IMR-90 (cell line): Measurements from ENCODE around the gene ACOX2. TPM values are rescaled to one million over a fixed set of nuclear protein-coding genes. Genes with fewer than 3 reads are reported as not detected.

Experiments
- ATAC-seq: fragments of 200-7000 bp; cut with Tn5 transposase; 2 replicates; pipeline ENCODE4 v1.9.1; 2020; ENCODE audit warnings: low read depth, mild to moderate bottlenecking, moderate library complexity
- BruUV-seq: library from RNA; stranded (reverse); fragments of 400-500 nt; replicated peaks from 2 replicates; lab custom pipeline; 2021; lab: Mats Ljungman, UMichigan
- CTCF ChIA-PET: fragments of 300-600 bp; formaldehyde crosslinking; extraction: SDS; loops from one replicate; lab custom pipeline; 2021; ENCODE audit warnings: antibody characterized with exemption; lab: Yijun Ruan, JAX
- POLR2A ChIA-PET: fragments of 300-600 bp; sonication (Branson Sonifier 250); formaldehyde crosslinking; loops from one replicate; lab custom pipeline; 2022; ENCODE audit warnings: antibody characterized with exemption; ENCODE audit not compliant: unreplicated experiment; lab: Charles Lee
- DNase-seq: peaks from one replicate; pipeline ENCODE4 v3.0.0; 2013
- H2AFZ ChIP-seq: replicated peaks from 2 replicates; pipeline ENCODE3; 2013; ENCODE audit warnings: low read length, mild to moderate bottlenecking; ENCODE audit not compliant: poor library complexity
- H2AK5ac ChIP-seq: 2 replicates; pipeline ENCODE4 v1.6.1; 2013; ENCODE audit warnings: low read depth, low read length, inconsistent platforms
- H2AK9ac ChIP-seq: replicated peaks from 2 replicates; pipeline ENCODE3; 2013; ENCODE audit warnings: mild to moderate bottlenecking, low read depth, low read length, moderate library complexity; ENCODE audit not compliant: poor library complexity
- H2BK120ac ChIP-seq: 2 replicates; pipeline ENCODE4 v1.6.1; 2013; ENCODE audit warnings: low read depth, low read length, inconsistent platforms
- H2BK15ac ChIP-seq: 3 replicates; pipeline ENCODE4 v1.6.1; 2013; ENCODE audit warnings: low read depth, low read length, inconsistent platforms
- H2BK20ac ChIP-seq: 2 replicates; pipeline ENCODE4 v1.6.1; 2013; ENCODE audit warnings: low read depth, mild to moderate bottlenecking, inconsistent platforms, low read length, moderate library complexity
- H2BK5ac ChIP-seq: 2 replicates; pipeline ENCODE4 v1.6.1; 2013; ENCODE audit warnings: mild to moderate bottlenecking, low read depth, low read length, inconsistent platforms; ENCODE audit not compliant: poor library complexity, severe bottlenecking
- H3K14ac ChIP-seq: replicated peaks from 2 replicates; pipeline ENCODE4 v1.6.1; 2013; ENCODE audit warnings: low read depth, low read length, inconsistent platforms
- H3K18ac ChIP-seq: 2 replicates; pipeline ENCODE4 v1.6.1; 2013; ENCODE audit warnings: low read depth, low read length, control low read depth
- H3K23ac ChIP-seq: 2 replicates; pipeline ENCODE4 v1.6.1; 2013; ENCODE audit warnings: low read depth, low read length, inconsistent platforms
- H3K27ac ChIP-seq: 2 replicates; pipeline ENCODE4 v1.5.1; 2013; ENCODE audit warnings: mild to moderate bottlenecking, control low read depth, low read length; ENCODE audit not compliant: insufficient read depth
- H3K27me3 ChIP-seq: 2 replicates; pipeline ENCODE4 v1.6.1; 2013; ENCODE audit warnings: low read length; ENCODE audit not compliant: control insufficient read depth, insufficient read depth
- H3K36me3 ChIP-seq: 2 replicates; pipeline ENCODE4 v1.6.1; 2013; ENCODE audit warnings: low read length, mixed read lengths; ENCODE audit not compliant: control insufficient read depth, insufficient read depth
- H3K4ac ChIP-seq: 2 replicates; pipeline ENCODE4 v1.6.1; 2013; ENCODE audit warnings: low read depth, low read length, inconsistent platforms
- H3K4me1 ChIP-seq: 2 replicates; pipeline ENCODE4 v1.6.1; 2013; ENCODE audit warnings: low read length, mixed read lengths; ENCODE audit not compliant: control insufficient read depth, insufficient read depth
- H3K4me2 ChIP-seq: 2 replicates; pipeline ENCODE4 v1.6.1; 2013; ENCODE audit warnings: low read depth, mild to moderate bottlenecking, control low read depth, low read length, moderate library complexity
- H3K4me3 ChIP-seq: 2 replicates; pipeline ENCODE4 v1.5.1; 2013; ENCODE audit warnings: low read depth, mild to moderate bottlenecking, control low read depth, low read length, moderate library complexity; ENCODE audit not compliant: insufficient read depth
- H3K56ac ChIP-seq: 2 replicates; pipeline ENCODE4 v1.6.1; 2013; ENCODE audit warnings: low read length, inconsistent platforms; ENCODE audit not compliant: insufficient read depth; ENCODE audit errors: extremely low read depth
- H3K79me1 ChIP-seq, 2 experiments: 2 replicates each; pipeline ENCODE4 v1.6.1; 2013; ENCODE audit warnings: low read length in 2 of 2, inconsistent platforms in 1 of 2, low read depth in 1 of 2
- H3K9ac ChIP-seq: 2 replicates; pipeline ENCODE4 v1.6.1; 2013; ENCODE audit warnings: low read depth, low read length, control low read depth
- H3K9me1 ChIP-seq: 2 replicates; pipeline ENCODE4 v1.6.1; 2013; ENCODE audit warnings: low read length, inconsistent platforms; ENCODE audit not compliant: insufficient read depth
- H3K9me3 ChIP-seq: 2 replicates; pipeline ENCODE4 v1.6.1; 2013; ENCODE audit warnings: low read length; ENCODE audit not compliant: control insufficient read depth, insufficient read depth
- H4K20me1 ChIP-seq: 2 replicates; pipeline ENCODE4 v1.6.1; 2013; ENCODE audit warnings: low read length, inconsistent platforms; ENCODE audit not compliant: insufficient read depth
- H4K5ac ChIP-seq: 2 replicates; pipeline ENCODE4 v1.6.1; 2013; ENCODE audit warnings: mild to moderate bottlenecking, low read depth, low read length, control low read depth
- H4K8ac ChIP-seq, 2 experiments: 2 replicates each; pipeline ENCODE4 v1.6.1; 2013; ENCODE audit warnings: low read depth in 2 of 2, low read length in 2 of 2, control low read depth in 1 of 2, inconsistent platforms in 1 of 2
- H4K91ac ChIP-seq: 2 replicates; pipeline ENCODE4 v1.6.1; 2013; ENCODE audit warnings: low read depth, low read length, inconsistent platforms; ENCODE audit not compliant: insufficient read depth
- BHLHE40 ChIP-seq: fragments of 150-350 bp; IDR thresholded peaks from 2 replicates; pipeline ENCODE4 v1.6.1; 2016; ENCODE audit warnings: mild to moderate bottlenecking, low read depth, low read length
- CEBPB ChIP-seq: IDR thresholded peaks from 2 replicates; pipeline ENCODE4 v1.6.1; 2012; ENCODE audit warnings: low read depth, low read length, improper control_type of control experiment
- CHD1 ChIP-seq: IDR thresholded peaks from 2 replicates; pipeline ENCODE4 v1.6.1; 2012; ENCODE audit warnings: low read depth, low read length, improper control_type of control experiment
- CTCF ChIP-seq: conservative IDR thresholded peaks from 2 replicates; pipeline ENCODE4 v1.5.1; 2012; ENCODE audit warnings: mild to moderate bottlenecking, low read depth, low read length, improper control_type of control experiment
- ELK1 ChIP-seq: fragments of 150-350 bp; IDR thresholded peaks from 2 replicates; pipeline ENCODE4 v1.6.1; 2016; ENCODE audit warnings: low read depth, mild to moderate bottlenecking, low read length, moderate library complexity, borderline replicate concordance
- FOS ChIP-seq: fragments of 150-350 bp; IDR thresholded peaks from 2 replicates; pipeline ENCODE4 v1.6.1; 2016; ENCODE audit warnings: low read depth, low read length
- MAFK ChIP-seq: IDR thresholded peaks from 2 replicates; pipeline ENCODE4 v1.6.1; 2012; ENCODE audit warnings: low read depth, low read length, improper control_type of control experiment
- MAZ ChIP-seq: IDR thresholded peaks from 2 replicates; pipeline ENCODE4 v1.6.1; 2012; ENCODE audit warnings: low read depth, mild to moderate bottlenecking, low read length, improper control_type of control experiment, moderate library complexity, borderline replicate concordance
- MXI1 ChIP-seq: IDR thresholded peaks from 2 replicates; pipeline ENCODE4 v1.6.1; 2012; ENCODE audit warnings: low read depth, mild to moderate bottlenecking, low read length, moderate library complexity, borderline replicate concordance
- RAD21 ChIP-seq: IDR thresholded peaks from 2 replicates; pipeline ENCODE4 v1.6.1; 2012; ENCODE audit warnings: low read length, improper control_type of control experiment
- RCOR1 ChIP-seq: IDR thresholded peaks from 2 replicates; pipeline ENCODE4 v1.6.1; 2012; ENCODE audit warnings: mild to moderate bottlenecking, low read length, improper control_type of control experiment; ENCODE audit not compliant: insufficient replicate concordance
- RFX5 ChIP-seq: IDR thresholded peaks from 2 replicates; pipeline ENCODE4 v1.8.0; 2012; ENCODE audit warnings: low read depth, mild to moderate bottlenecking, low read length, moderate library complexity
- USF2 ChIP-seq: fragments of 150-350 bp; IDR thresholded peaks from 2 replicates; pipeline ENCODE4 v1.6.1; 2017; ENCODE audit warnings: mild to moderate bottlenecking, antibody characterized with exemption, low read length, low read depth
- WGBS, 2 experiments: methylation state at CpG; one replicate each; pipeline versions ENCODE4 v1.1.5 to v1.1.7; 2013; ENCODE audit warnings: missing lambda C conversion rate in 2 of 2; ENCODE audit not compliant: insufficient read length in 1 of 2; ENCODE audit errors: extremely low coverage in 2 of 2; 5-methylcytosine and 5-hydroxymethylcytosine counted together
- dilution Hi-C: fragments of 300-500 bp; cut with HindIII; formaldehyde crosslinking; loops from one replicate; pipeline ENCODE4 v1.14.3; 2018; ENCODE audit warnings: low sequenced_read_pairs; ENCODE audit not compliant: unreplicated experiment
- in situ Hi-C: fragments of 300-500 bp; cut with MboI; formaldehyde crosslinking; loops from 3 replicates; pipeline ENCODE4 v1.14.3; 2019; ENCODE audit warnings: low sequenced_read_pairs, inconsistent platforms, mixed read lengths
- intact Hi-C: fragments of 100-400 bp; cut with micrococcal nuclease; formaldehyde crosslinking; loops from 2 replicates; pipeline ENCODE4 v1.10.0; 2022
- polyA plus RNA-seq, 3 experiments: library from polyadenylated mRNA; depleted of rRNA; stranded (reverse); fragments of >200 nt; gene quantifications; 2 replicates each; pipeline ENCODE4 v1.2.3, GENCODE V29; 2012; ENCODE audit warnings: low replicate concordance in 1 of 3
- total RNA-seq: library from RNA; depleted of rRNA; stranded (reverse); fragments of >200 nt; gene quantifications from 2 replicates; pipeline ENCODE4 v1.2.3, GENCODE V29; 2012

Gene ACOX2
- total and polyA plus RNA-seq, 2 of the 4 experiments (the other 2 are of a cell fraction): 15.6 to 32.9 TPM

GRCh38 chr3:58574106-58574505 is 37.1 kb upstream of the ACOX2 start:
- Histone ChIP-seq H3K27me3 (peaks cover 18% of the 10 kb centered on the region), H3K9me1 (no peaks in the 10 kb centered on the region), H3K23ac (no peak overlapping the region), H3K9ac (no peak overlapping the region), H3K4ac (no peak overlapping the region), H3K4me3 (no peak overlapping the region), H3K36me3 (no peaks in the 10 kb centered on the region), H4K5ac (no peak overlapping the region), H3K14ac (no peak overlapping the region), H4K8ac (no peak overlapping the region), H2BK5ac (no peak overlapping the region), H3K79me1 (no peaks in the 10 kb centered on the region), H3K4me2 (no peak overlapping the region), H2AFZ (no peak overlapping the region), H3K4me1 (no peaks in the 10 kb centered on the region; the same call in 1 of the 2 replicates), H3K9me3 (peaks cover 5% of the 10 kb centered on the region; the same call in 1 of the 2 replicates), H3K27ac (no peak overlapping the region), H2BK120ac (no peak overlapping the region), H4K20me1 (no peaks in the 10 kb centered on the region), H2AK5ac (no peak overlapping the region), H3K18ac (no peak overlapping the region), H2BK20ac (no peak overlapping the region), H2BK15ac (no peak overlapping the region), H3K56ac (no peak overlapping the region), H2AK9ac (no peak overlapping the region), H4K91ac (no peak overlapping the region)
- TF ChIP-seq MAZ: no peak
- no peak for TF ChIP-seq CTCF
- TF ChIP-seq FOS: no peak
- TF ChIP-seq MXI1: no peak
- TF ChIP-seq CEBPB: no peak
- TF ChIP-seq CHD1: no peak
- TF ChIP-seq RAD21: no peak
- no peak for TF ChIP-seq RFX5
- no peak for TF ChIP-seq USF2
- TF ChIP-seq RCOR1: no peak
- TF ChIP-seq BHLHE40: no peak
- TF ChIP-seq MAFK: no peak
- TF ChIP-seq ELK1: no peak
- POLR2A ChIA-PET: no interaction called here
- BruUV-seq: no TSS peak
- ATAC-seq: no peak
- no CpG with 5 or more reads among the region's 3 CpGs for WGBS, 2 experiments
- intact Hi-C loops (no loop called here), dilution Hi-C loops (no loop called here), in situ Hi-C loops (loop anchor here (25.0 kb wide), 1 partner anchor 413 kb away; no protein-coding TSS in a partner anchor)
- CTCF ChIA-PET: interaction anchor here (0.8 to 8.3 kb wide), 2 partner anchors 11 to 56 kb away, joined by 4 to 69 read pairs; no protein-coding TSS in a partner anchor
- no peak for DNase-seq
